WERI-Rb-1 (cell line): Measurements from ENCODE around the gene DCAF4L1.

Source experiments
- DNase-seq: peaks from one replicate; pipeline ENCODE4 v3.0.0-alpha.2; 2020
- H3K27ac ChIP-seq: fragments of 250-450 bp; sonication (Bioruptor Pico); 2 replicates; pipeline ENCODE4 v1.5.1; 2020; ENCODE audit warnings: mild to moderate bottlenecking, moderate library complexity
- H3K27me3 ChIP-seq: fragments of 250-450 bp; sonication (Bioruptor Pico); 2 replicates; pipeline ENCODE4 v1.5.1; 2021; ENCODE audit warnings: mild to moderate bottlenecking, low read depth, moderate library complexity; ENCODE audit not compliant: insufficient read depth, severe bottlenecking
- H3K36me3 ChIP-seq: fragments of 250-450 bp; sonication (Bioruptor Pico); 2 replicates; pipeline ENCODE4 v1.5.1; 2020; ENCODE audit warnings: mild to moderate bottlenecking, moderate library complexity
- H3K4me3 ChIP-seq: 2 replicates; pipeline ENCODE4 v1.5.1; 2011; ENCODE audit warnings: low read depth, mild to moderate bottlenecking, control low read depth, low read length
- H3K9me3 ChIP-seq: fragments of 250-450 bp; sonication (Bioruptor Pico); 2 replicates; pipeline ENCODE4 v1.5.1; 2021; ENCODE audit warnings: mild to moderate bottlenecking, moderate library complexity; ENCODE audit not compliant: severe bottlenecking
- CTCF ChIP-seq: IDR thresholded peaks from 2 replicates; pipeline ENCODE4 v1.5.1; 2011; ENCODE audit warnings: low read depth, mild to moderate bottlenecking, control low read depth, inconsistent platforms, low read length

Gene DCAF4L1

GRCh38 chr4:41981456-41981855 is at the start of gene DCAF4L1:
TSS of gene DCAF4L1 (plus strand) at chr4:41981756. CDS start at chr4:41981793, 37 bp downstream.
- H3K27ac ChIP-seq = no peak within 1 kb of the TSS
- no peaks in the 10 kb centered on the region for H3K36me3 ChIP-seq
- H3K9me3 ChIP-seq = no peaks in the 10 kb centered on the region
- H3K4me3 ChIP-seq = no peak within 1 kb of the TSS
- no peak for DNase-seq
- H3K27me3 ChIP-seq = no peaks in the 10 kb centered on the region
- no peak for TF ChIP-seq CTCF

- no peaks in the 10 kb centered on the region for H3K27me3 ChIP-seq
- TF ChIP-seq CTCF = no peak
- DNase-seq = no peak
- H3K27ac ChIP-seq = no peak overlapping the region
- H3K36me3 ChIP-seq = peaks cover 18% of the 10 kb centered on the region
- no peak overlapping the region for H3K4me3 ChIP-seq
- H3K9me3 ChIP-seq = no peaks in the 10 kb centered on the region
These were observed 48.6 kb upstream of the DCAF4L1 start for GRCh38 chr4:41932988-41933387.

- Histone ChIP-seq H3K36me3 (peaks cover 26% of the 10 kb centered on the region), H3K27ac (no peak overlapping the region), H3K9me3 (no peaks in the 10 kb centered on the region), H3K27me3 (no peaks in the 10 kb centered on the region), H3K4me3 (no peak overlapping the region)
- no peak for DNase-seq
- TF ChIP-seq CTCF = no peak
These were observed 47.5 kb upstream of the DCAF4L1 start for GRCh38 chr4:41933997-41934503.

GRCh38 chr4:41934514-41934900 is 47.0 kb upstream of the DCAF4L1 start:
- no peak for DNase-seq
- no peak for TF ChIP-seq CTCF
- Histone ChIP-seq H3K4me3 (peak overlapping the region; percentile 90), H3K27me3 (no peaks in the 10 kb centered on the region), H3K36me3 (peaks cover 30% of the 10 kb centered on the region), H3K9me3 (no peaks in the 10 kb centered on the region), H3K27ac (no peak overlapping the region; the same call in 1 of the 2 replicates)

GRCh38 chr4:41934901-41935651 is 46.5 kb upstream of the DCAF4L1 start, which contains the start of gene TMEM33:
TSS of gene TMEM33 (plus strand) at chr4:41935429. CDS start at chr4:41935485, 56 bp downstream.
- H3K9me3 ChIP-seq = no peaks in the 10 kb centered on the region
- no peak for TF ChIP-seq CTCF
- peak within 1 kb of the TSS; percentile 90 for H3K4me3 ChIP-seq
- peak; percentile 91 for DNase-seq
- peak within 1 kb of the TSS; percentile 91 for H3K27ac ChIP-seq
- H3K27me3 ChIP-seq = no peaks in the 10 kb centered on the region
- H3K36me3 ChIP-seq = peaks cover 32% of the 10 kb centered on the region
